ENCODE data around the gene COL5A3. TPM values are rescaled to one million over a fixed set of nuclear protein-coding genes. Genes with fewer than 3 reads are reported as not detected.

The COL5A3 gene
- total RNA-seq, 1 experiment from 2014 or later = 0.18 TPM

GRCh38 chr19:9941231-9941630 is 69.1 kb downstream of the COL5A3 start:
- no peaks in the 10 kb centered on the region; the same call in 1 of the 2 replicates for H3K36me3 ChIP-seq (ENCODE audit: control insufficient read depth, insufficient read depth, low read length)
- H3K4me1 ChIP-seq (ENCODE audit: control insufficient read depth, insufficient read depth, low read length) = no peaks in the 10 kb centered on the region
- ChIA-PET POLR2A (no interaction called here), CTCF (no interaction called here)
- no peak overlapping the region for H3K4me3 ChIP-seq (ENCODE audit: low read depth in 2 of 2, low read length in 2 of 2)
- no peak for DNase-seq (ENCODE audit: low read depth, low spot score)
- H3K27me3 ChIP-seq (ENCODE audit: control insufficient read depth, insufficient read depth, low read length) = no peaks in the 10 kb centered on the region
- TF ChIP-seq TCF7L2 (IDR thresholded peaks at IDR 0.05; ENCODE audit: low read depth, low read length) = no peak
- no peaks in the 10 kb centered on the region for H3K9me3 ChIP-seq (ENCODE audit: control insufficient read depth, insufficient read depth, low read depth, low read length)
- in situ Hi-C loops (cut with HindIII; ENCODE audit: low pct_unique_long_range_greater_than_20kb, low sequenced_read_pairs) (no loop called here), intact Hi-C loops (cut with micrococcal nuclease; ENCODE audit: unreplicated experiment) (no loop called here)
- no peak for ATAC-seq
- no TSS peak for BruUV-seq (replicated peaks)
- no peak overlapping the region for H3K27ac ChIP-seq (ENCODE audit: low read length)

GRCh38 chr19:9940778-9941177 is 69.5 kb downstream of the COL5A3 start:
- H3K9me3 ChIP-seq (ENCODE audit: control insufficient read depth, insufficient read depth, low read depth, low read length) = no peaks in the 10 kb centered on the region
- in situ Hi-C loops (cut with HindIII; ENCODE audit: low pct_unique_long_range_greater_than_20kb, low sequenced_read_pairs) (no loop called here), intact Hi-C loops (cut with micrococcal nuclease; ENCODE audit: unreplicated experiment) (no loop called here)
- ATAC-seq = no peak
- H3K27me3 ChIP-seq (ENCODE audit: control insufficient read depth, insufficient read depth, low read length) = no peaks in the 10 kb centered on the region; the same call in 1 of the 2 replicates
- H3K36me3 ChIP-seq (ENCODE audit: control insufficient read depth, insufficient read depth, low read length) = no peaks in the 10 kb centered on the region; the same call in 1 of the 2 replicates
- no peaks in the 10 kb centered on the region for H3K4me1 ChIP-seq (ENCODE audit: control insufficient read depth, insufficient read depth, low read length)
- TF ChIP-seq SIN3A (IDR thresholded peaks at IDR 0.05; ENCODE audit: borderline replicate concordance, insufficient read depth, low read depth, low read length) (no peak), TCF7L2 (IDR thresholded peaks at IDR 0.05; ENCODE audit: low read depth, low read length) (no peak), CTCF (IDR thresholded peaks at IDR 0.05) (no peak), POLR2AphosphoS5 (IDR thresholded peaks at IDR 0.05; ENCODE audit: low read depth, low read length) (no peak), REST (IDR thresholded peaks at IDR 0.05; ENCODE audit: insufficient read depth in 1 of 2, low read depth in 2 of 2, low read length in 1 of 2) (no peak)
- CTCF ChIA-PET = no interaction called here
- DNase-seq (ENCODE audit: low read depth, low spot score) = no peak
- POLR2A ChIA-PET = no interaction called here
- no peak overlapping the region for H3K4me3 ChIP-seq (ENCODE audit: low read depth in 2 of 2, low read length in 2 of 2)
- no peak overlapping the region for H3K27ac ChIP-seq (ENCODE audit: low read length)
- no TSS peak for BruUV-seq (replicated peaks)

GRCh38 chr19:9939301-9939913 is 70.9 kb downstream of the COL5A3 start:
- no peaks in the 10 kb centered on the region; the same call in 1 of the 2 replicates for H3K27me3 ChIP-seq (ENCODE audit: control insufficient read depth, insufficient read depth, low read length)
- ChIA-PET CTCF (interaction anchor here (0.6 kb wide), 1 partner anchor 61 kb away, joined by 4 read pairs; no protein-coding TSS in a partner anchor), POLR2A (no interaction called here)
- intact Hi-C loops (cut with micrococcal nuclease; ENCODE audit: unreplicated experiment) = no loop called here
- H3K27ac ChIP-seq (ENCODE audit: low read length) = no peak overlapping the region
- H3K4me3 ChIP-seq (ENCODE audit: low read depth in 2 of 2, low read length in 2 of 2) = no peak overlapping the region
- BruUV-seq (replicated peaks) = no TSS peak
- ATAC-seq (0 out of 2 replicates have a peak, but pooled peaks have one; percentile 19), DNase-seq (ENCODE audit: low read depth, low spot score) (no peak)
- in situ Hi-C loops (cut with HindIII; ENCODE audit: low pct_unique_long_range_greater_than_20kb, low sequenced_read_pairs) = no loop called here
- no peak for TF ChIP-seq TCF7L2 (IDR thresholded peaks at IDR 0.05; ENCODE audit: low read depth, low read length)
- peak; percentile 80 to 82 for TF ChIP-seq REST (IDR thresholded peaks at IDR 0.05; ENCODE audit: insufficient read depth in 1 of 2, low read depth in 2 of 2, low read length in 1 of 2)
- no peaks in the 10 kb centered on the region for H3K4me1 ChIP-seq (ENCODE audit: control insufficient read depth, insufficient read depth, low read length)
- H3K9me3 ChIP-seq (ENCODE audit: control insufficient read depth, insufficient read depth, low read depth, low read length) = no peaks in the 10 kb centered on the region
- no peaks in the 10 kb centered on the region; the same call in 1 of the 2 replicates for H3K36me3 ChIP-seq (ENCODE audit: control insufficient read depth, insufficient read depth, low read length)

Measured in Panc1 (cell line).